Heart left ventricle (tissue), 16 donors: ENCODE results near the gene CLGN. TPM values are rescaled to one million over a fixed set of nuclear protein-coding genes. Genes with fewer than 3 reads are reported as not detected.

ENCODE experiments used
- ATAC-seq, 4 donors: fragments of 200-7000 bp; cut with Tn5 transposase; one replicate each; pipeline ENCODE4 v1.9.1; 2020 to 2022; ENCODE audit warnings: moderate library complexity in 4 of 4, mild to moderate bottlenecking in 3 of 4, moderate number of reproducible peaks in 1 of 4
- DNase-seq, 5 donors: peaks; one replicate each; pipeline ENCODE4 v3.0.0-alpha.2; 2020
- H3K27ac ChIP-seq, 12 donors: fragments of 200-600 bp; sonication (generic) in 4 of 12; one replicate each; pipeline versions ENCODE4 v1.5.0 to v1.8.0; 2016 to 2022; ENCODE audit warnings: mild to moderate bottlenecking in 2 of 12
- H3K27me3 ChIP-seq, 9 donors: fragments of 200-600 bp; sonication (generic) in 2 of 9; one replicate each; pipeline versions ENCODE4 v1.5.1 to v1.8.0; 2016 to 2022; ENCODE audit warnings: mild to moderate bottlenecking in 3 of 9
- H3K36me3 ChIP-seq, 9 donors: fragments of 200-600 bp; sonication (generic) in 2 of 9; one replicate each; pipeline versions ENCODE4 v1.5.0 to v1.8.0; 2018 to 2022; ENCODE audit warnings: mild to moderate bottlenecking in 2 of 9
- H3K4me1 ChIP-seq, 12 donors: fragments of 200-600 bp; sonication (generic) in 4 of 12; one replicate each; pipeline versions ENCODE4 v1.5.0 to v1.8.0; 2016 to 2022; ENCODE audit warnings: mild to moderate bottlenecking in 3 of 12
- H3K4me3 ChIP-seq, 12 donors: fragments of 200-600 bp; sonication (generic) in 4 of 12; one replicate each; pipeline versions ENCODE4 v1.5.0 to v1.8.0; 2017 to 2022; ENCODE audit warnings: mild to moderate bottlenecking in 9 of 12, moderate library complexity in 4 of 12
- H3K9me3 ChIP-seq, 12 donors: fragments of 200-600 bp; sonication (generic) in 4 of 12; one replicate each; pipeline versions ENCODE4 v1.5.0 to v1.8.0; 2016 to 2022; ENCODE audit warnings: mild to moderate bottlenecking in 1 of 12
- CTCF ChIP-seq, 12 donors: fragments of 200-600 bp; sonication (generic) in 4 of 12; IDR thresholded peaks; one replicate each; pipeline versions ENCODE4 v1.5.0 to v1.8.0; 2018 to 2022; ENCODE audit warnings: antibody characterized with exemption in 12 of 12, mild to moderate bottlenecking in 5 of 12
- POLR2A ChIP-seq, 2 donors: fragments of 450-650 bp; IDR thresholded peaks; one replicate each; pipeline ENCODE4 v1.6.1; 2017; ENCODE audit warnings: antibody characterized with exemption in 2 of 2, mild to moderate bottlenecking in 2 of 2, moderate library complexity in 2 of 2
- WGBS, 4 donors: extraction: QIAGEN DNeasy Blood & Tissue Kit in 2 of 4; methylation state at CpG; one replicate each; pipeline versions ENCODE4 v1.1.5 to v1.1.7; 2013 to 2018; 5-methylcytosine and 5-hydroxymethylcytosine counted together
- intact Hi-C, 10 donors: fragments of 100-400 bp; cut with DNase I; formaldehyde crosslinking; loops; one replicate each; pipeline versions ENCODE4 v1.11.1 to v1.14.2; 2022
- polyA plus RNA-seq, 2 donors: library from polyadenylated mRNA; stranded (reverse); fragments of 200-250 nt; gene quantifications; one replicate each; pipeline ENCODE4 v1.2.3, GENCODE V29; 2013
- total RNA-seq, 9 donors: library from RNA; depleted of rRNA in 2 of 9; stranded (reverse); fragments of >200 nt in 2 of 9; fragmentation: NEBNext Ultra II Directional in 3 of 9; extraction: Animal tissue kit (Norgen Biotek cat#: 25700) in 3 of 9; gene quantifications; one replicate each; pipeline versions ENCODE4 v1.1.0 to v1.2.4, GENCODE V29; 2016 to 2023
- donor health status: ischemic (EF 13 %, LVEDD 7.1; RV severe dilation, severe dysfunction).
- donor health status: healthy with polysubstance abuse.
- donor health status: DM: no; HTN: yes; CAD: no.
- donor health status: DM: no; HTN: no; CAD: no.
- donor health status: ischemic (EF 25% LVEDD 6.9; RV normal size, moderate dysfunction).
- donor health status: ischemic (EF 25% LVEDD 5.7; RV mildly dilated, moderate dysfunction).
- donor health status: healthy.
- donor health status: DM: yes; HTN: yes; CAD: no.
- donor health status: ischemic (EF 35%, LVEDD 5.7; RV mildly dilated, moderate dysfunction).
- donor health status: nonischemic (EF 11% LVEDD 7.7; RV severe dilation, severe dysfunction).
- donor health status: DM: yes; HTN: yes; CAD: no.
- donor health status: PGD.
- donor health status: ischemic (EF 29% LVEDD 5.4; RV normal size, mild dysfunction).
- donor health status: nonischemic (EF 23%, LVEDD 6.1; RV moderate dilation, normal function).

The CLGN gene
- total and polyA plus RNA-seq, 11 donors, result 29.0 to 86.4 (median 57.0) TPM

DNA sequence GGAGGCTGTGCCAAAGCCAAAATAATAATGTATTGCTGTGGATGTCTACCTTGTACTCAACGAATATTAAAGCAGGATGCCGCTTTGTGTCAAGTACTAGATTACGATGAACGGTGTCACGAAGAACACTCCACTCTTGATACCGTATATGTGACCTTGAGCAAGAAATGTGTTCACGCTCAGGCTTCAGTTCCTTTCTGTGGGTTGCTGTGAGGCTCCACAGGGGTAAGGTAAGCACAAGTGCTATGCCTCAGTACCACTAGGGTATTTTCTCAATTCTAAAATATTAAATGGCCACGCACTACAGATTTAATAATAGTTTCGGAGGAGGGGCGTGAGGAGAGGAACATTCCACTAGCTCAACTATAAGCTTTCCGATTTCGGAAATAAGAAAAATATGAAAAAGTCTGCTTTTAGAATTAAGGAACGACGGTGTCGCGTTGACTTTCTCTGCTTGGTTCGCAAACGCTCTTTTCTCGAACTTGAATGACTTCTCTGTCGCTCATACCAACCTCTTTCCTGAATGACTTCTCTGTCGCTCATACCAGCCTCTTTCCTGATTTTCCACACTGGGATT is 54.6 kb downstream of the CLGN start:
- H3K27me3 ChIP-seq, result no peaks in the 10 kb centered on the region
- WGBS, 4 donors, result 1 to 2% (median 1%) methylated on average over 21 of the region's 21 CpGs
- intact Hi-C loops, result loop anchor here in 8 of 10 donors (5.0 to 10.0 kb wide), 4 partner anchors 54 to 382 kb away; partner anchors contain the start of genes ELMOD2 (in 3 of the 8), CLGN (in 1 of the 8) and TBC1D9 (in 1 of the 8)
- H3K36me3 ChIP-seq, result no peaks in the 10 kb centered on the region
- peak in 1 of 5 donors; percentile 10 for DNase-seq
- H3K9me3 ChIP-seq, result no peaks in the 10 kb centered on the region
- peak overlapping the region; percentile 62 to 96 (median 84) for H3K4me3 ChIP-seq
- H3K27ac ChIP-seq, result peak overlapping the region; percentile 53 to 96 (median 86)
- ATAC-seq, result peak; percentile 5 to 32 (median 24)
- TF ChIP-seq CTCF (IDR thresholded peaks at IDR 0.05) (peak in 6 of 12 donors; percentile 4 to 46 (median 22)), POLR2A (IDR thresholded peaks at IDR 0.05) (no peak)
- H3K4me1 ChIP-seq, result peaks cover 0 to 46% (median 31%) of the 10 kb centered on the region in 12 donors

DNA sequence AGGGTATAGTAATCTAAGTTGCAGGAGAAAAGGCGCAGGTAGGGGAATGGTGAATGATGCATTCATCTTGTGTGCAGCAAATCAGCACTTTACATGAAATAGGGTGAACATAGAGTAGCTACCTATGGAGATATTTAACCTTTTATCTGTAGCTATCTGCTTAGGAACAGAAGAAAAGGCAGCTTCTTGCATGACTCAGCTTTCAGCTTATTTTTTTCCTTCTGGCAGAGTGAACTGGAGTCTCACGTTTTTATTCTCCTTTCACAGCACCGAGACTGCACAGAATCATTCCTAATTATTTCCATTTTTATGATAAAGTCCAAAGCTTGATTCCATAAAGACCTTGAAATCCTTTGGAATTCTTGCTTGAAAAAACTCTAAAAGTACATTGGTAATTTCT is 58.8 kb downstream of the CLGN start:
- DNase-seq (no peak), ATAC-seq (no peak)
- intact Hi-C loops, result loop anchor here in 4 of 10 donors (10.0 kb wide), 4 partner anchors 156 to 486 kb away; partner anchors contain the start of genes ELMOD2 (in 1 of the 4) and TBC1D9 (in 1 of the 4)
- no peaks in the 10 kb centered on the region for H3K36me3 ChIP-seq
- H3K27ac ChIP-seq, result no peak overlapping the region
- H3K4me3 ChIP-seq, result no peak overlapping the region
- no peaks in the 10 kb centered on the region for H3K27me3 ChIP-seq
- TF ChIP-seq POLR2A (IDR thresholded peaks at IDR 0.05) (no peak), CTCF (IDR thresholded peaks at IDR 0.05) (no peak)
- no peaks in the 10 kb centered on the region for H3K9me3 ChIP-seq
- WGBS, 4 donors, result 82 to 88% (median 84%) methylated on average over 3 of the region's 3 CpGs
- H3K4me1 ChIP-seq, result peaks cover 0 to 7% (median 4%) of the 10 kb centered on the region in 12 donors

DNA sequence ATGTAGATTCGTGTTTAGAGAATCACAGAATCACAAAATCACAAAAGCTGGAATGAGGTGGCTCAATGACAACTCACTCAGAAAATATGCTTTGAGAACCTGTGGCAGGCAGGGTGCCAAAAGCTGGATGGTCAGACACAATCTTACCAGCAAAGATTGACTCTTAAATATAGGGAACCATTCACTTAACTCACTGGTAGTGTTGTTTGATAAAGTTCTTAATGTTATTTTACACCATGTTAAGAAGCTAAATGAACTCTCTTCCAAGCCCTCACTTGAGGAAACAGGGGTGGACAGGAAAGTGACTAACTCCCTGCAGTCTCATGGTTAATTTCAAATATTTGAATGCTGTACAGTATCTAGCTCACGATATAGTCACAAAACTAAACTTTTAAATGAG is 59.7 kb downstream of the CLGN start:
- Histone ChIP-seq H3K27me3 (no peaks in the 10 kb centered on the region), H3K4me3 (no peak overlapping the region), H3K27ac (no peak overlapping the region), H3K36me3 (no peaks in the 10 kb centered on the region), H3K9me3 (no peaks in the 10 kb centered on the region), H3K4me1 (peaks cover 0 to 7% (median 4%) of the 10 kb centered on the region in 12 donors)
- ATAC-seq, result no peak
- DNase-seq, result no peak
- intact Hi-C loops, result loop anchor here in 4 of 10 donors (10.0 kb wide), 4 partner anchors 157 to 487 kb away; partner anchors contain the start of genes ELMOD2 (in 1 of the 4) and TBC1D9 (in 1 of the 4)
- WGBS, 4 donors, result 76 to 87% (median 80%) methylated on average over 2 of the region's 2 CpGs
- no peak for TF ChIP-seq POLR2A (IDR thresholded peaks at IDR 0.05)
- no peak for TF ChIP-seq CTCF (IDR thresholded peaks at IDR 0.05)

DNA sequence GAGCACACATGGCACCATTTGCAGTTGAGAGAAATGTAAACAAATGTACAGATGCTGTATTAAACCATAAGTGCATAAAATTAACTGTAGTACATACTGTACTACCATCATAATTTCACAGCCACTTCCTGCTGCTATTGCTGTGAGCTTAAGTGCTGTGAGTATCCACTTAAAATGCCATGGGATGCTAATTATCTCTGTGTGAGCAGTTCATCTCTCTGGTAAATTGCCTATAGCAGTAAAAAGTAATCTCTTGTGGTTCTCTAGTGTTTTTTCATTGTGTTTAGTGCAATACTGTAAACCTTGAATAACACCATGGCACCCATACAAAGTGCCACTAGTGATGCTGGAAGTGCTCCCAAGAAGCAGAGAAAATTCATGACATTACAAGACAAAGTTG is 63.9 kb downstream of the CLGN start:
- no peaks in the 10 kb centered on the region for H3K9me3 ChIP-seq
- intact Hi-C loops, result loop anchor here in 7 of 10 donors (5.0 to 10.0 kb wide), 8 partner anchors 161 to 491 kb away; partner anchors contain the start of genes ELMOD2 (in 1 of the 7) and TBC1D9 (in 1 of the 7)
- no peaks in the 10 kb centered on the region for H3K27me3 ChIP-seq
- DNase-seq, result no peak
- no peak for ATAC-seq
- no peak overlapping the region for H3K4me3 ChIP-seq
- no peak overlapping the region for H3K27ac ChIP-seq
- no peak for TF ChIP-seq POLR2A (IDR thresholded peaks at IDR 0.05)
- no peak for TF ChIP-seq CTCF (IDR thresholded peaks at IDR 0.05)
- H3K36me3 ChIP-seq, result no peaks in the 10 kb centered on the region
- H3K4me1 ChIP-seq, result no peaks in the 10 kb centered on the region
